Sigmoid colon (tissue), 4 donors: ENCODE data around the gene UTP4.

ENCODE experiments used
- CTCF ChIP-seq, 4 experiments: fragments of 450-650 bp in 3 of 4; fragments of 200-600 bp in 1 of 4; IDR thresholded peaks; one replicate each; pipeline ENCODE4 v1.5.1; 2016 to 2019; ENCODE audit warnings: antibody characterized with exemption in 4 of 4, mild to moderate bottlenecking in 3 of 4, moderate library complexity in 2 of 4
- EP300 ChIP-seq, 4 donors: sonication (generic); formaldehyde crosslinking; IDR thresholded peaks; one replicate each; pipeline ENCODE4 v1.6.1; 2017; ENCODE audit warnings: antibody characterized with exemption in 4 of 4
- POLR2A ChIP-seq, 2 donors: fragments of 450-650 bp; IDR thresholded peaks; one replicate each; pipeline ENCODE4 v1.6.1; 2016; ENCODE audit warnings: antibody characterized with exemption in 2 of 2, mild to moderate bottlenecking in 2 of 2, moderate library complexity in 2 of 2

GRCh38 chr16:69112285-69113129 lies 19.9 kb upstream of the UTP4 start:
- no peak for TF ChIP-seq EP300 (IDR thresholded peaks at IDR 0.05)
- TF ChIP-seq CTCF (IDR thresholded peaks at IDR 0.05): peak in 2 of 4 experiments; percentile 13 to 59
- no peak for TF ChIP-seq POLR2A (IDR thresholded peaks at IDR 0.05)
